NCI-H2196 treated with DMSO at 0.1 percent for 48 hours (cell line): Measurements from ENCODE around the gene CFAP410.
"Not testable (repeated sequence)": the region's sequence is repeated elsewhere in the genome, so short reads cannot be mapped to it uniquely, and the experiment has no call there.

Experiments
- DNase-seq: peaks from one replicate; lab custom pipeline; 2025; ENCODE audit not compliant: unreplicated experiment; lab: John Stamatoyannopoulos, UW

Gene CFAP410

GRCh38 chr21:44288251-44289110, 50.7 kb downstream of the CFAP410 start:
- DNase-seq: no peak

DNA sequence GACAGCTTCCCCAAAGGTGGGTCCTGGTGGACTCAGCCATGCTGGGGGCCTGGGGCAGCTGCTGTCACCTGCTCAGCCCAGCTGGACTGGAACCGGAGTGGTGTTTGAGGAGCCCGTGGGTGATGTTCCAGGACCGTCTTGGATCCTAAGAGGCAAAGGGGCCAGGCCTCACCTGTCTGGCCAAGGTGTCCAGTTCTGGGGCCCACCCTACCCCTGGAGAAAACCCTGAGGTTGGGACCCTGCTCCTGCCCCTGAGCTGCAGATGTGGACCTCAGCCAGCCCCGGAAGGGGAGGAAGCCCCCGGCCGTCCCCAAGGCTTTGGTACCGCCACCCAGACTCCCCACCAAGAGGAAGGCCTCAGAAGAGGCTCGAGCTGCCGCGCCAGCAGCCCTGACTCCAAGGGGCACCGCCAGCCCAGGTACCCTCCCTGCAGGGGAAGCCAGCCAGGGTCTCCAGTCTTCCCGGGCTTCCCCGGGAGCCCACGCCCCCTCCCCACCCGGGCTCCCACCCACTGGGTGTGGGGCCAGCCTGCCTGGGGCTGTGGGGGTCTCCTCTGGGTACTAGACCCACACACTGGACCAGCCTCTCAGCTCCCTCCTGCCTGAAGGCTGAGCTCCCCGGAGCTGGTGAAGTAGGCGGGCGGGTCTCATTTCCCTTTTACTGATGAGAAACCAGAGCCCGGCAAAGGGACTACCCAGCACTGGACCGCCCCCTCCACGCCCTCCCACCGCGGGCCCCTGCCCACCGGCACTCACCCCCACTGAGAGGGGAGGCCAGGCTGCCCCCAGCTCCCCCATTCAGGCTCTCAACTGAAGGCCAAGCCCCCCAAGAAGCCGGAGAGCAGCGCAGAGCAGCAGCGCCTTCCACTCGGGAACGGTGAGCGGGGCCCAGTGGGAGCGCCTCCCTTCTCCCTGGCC, 52.2 kb downstream of the CFAP410 start:
- no peak for DNase-seq

- DNase-seq: no peak
These were observed 53.0 kb downstream of the CFAP410 start for GRCh38 chr21:44286086-44286715.

DNA sequence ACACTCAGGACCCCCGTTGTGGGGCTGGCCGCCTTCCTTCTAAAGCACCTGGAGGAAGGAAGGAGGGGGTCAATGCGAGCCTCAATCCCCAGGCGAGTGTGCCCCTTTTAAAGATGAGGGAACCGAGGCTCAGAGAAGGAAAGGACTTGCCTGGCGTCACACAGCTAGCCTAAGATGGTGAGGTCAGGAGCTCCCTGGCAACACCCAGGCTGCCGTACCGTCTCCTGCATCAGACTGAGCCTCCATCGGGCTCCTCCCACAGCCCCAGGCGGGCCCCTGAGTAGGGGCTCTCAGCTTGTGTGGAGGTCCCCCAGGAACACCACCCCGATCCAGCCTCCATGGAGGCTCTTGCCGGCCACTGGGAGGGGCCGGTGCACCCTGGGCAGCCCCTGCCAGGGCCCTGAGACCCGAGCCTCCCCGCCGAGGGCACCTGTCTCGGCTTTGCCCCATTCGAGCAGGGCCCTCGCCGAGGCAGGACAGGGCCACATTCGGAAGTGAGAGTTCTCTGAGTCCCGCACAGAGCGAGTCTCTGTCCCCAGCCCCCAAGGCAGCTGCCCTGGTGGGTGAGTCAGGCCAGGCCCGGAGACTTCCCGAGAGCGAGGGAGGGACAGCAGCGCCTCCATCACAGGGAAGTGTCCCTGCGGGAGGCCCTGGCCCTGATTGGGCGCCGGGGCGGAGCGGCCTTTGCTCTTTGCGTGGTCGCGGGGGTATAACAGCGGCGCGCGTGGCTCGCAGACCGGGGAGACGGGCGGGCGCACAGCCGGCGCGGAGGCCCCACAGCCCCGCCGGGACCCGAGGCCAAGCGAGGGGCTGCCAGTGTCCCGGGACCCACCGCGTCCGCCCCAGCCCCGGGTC, 53.8 kb downstream of the CFAP410 start, which contains the start of gene AIRE:
AIRE (plus strand) TSS at position 739 of the 855 bp plus-strand sequence. CDS start 131 bp downstream, outside the sequence.
- DNase-seq: no peak

DNA sequence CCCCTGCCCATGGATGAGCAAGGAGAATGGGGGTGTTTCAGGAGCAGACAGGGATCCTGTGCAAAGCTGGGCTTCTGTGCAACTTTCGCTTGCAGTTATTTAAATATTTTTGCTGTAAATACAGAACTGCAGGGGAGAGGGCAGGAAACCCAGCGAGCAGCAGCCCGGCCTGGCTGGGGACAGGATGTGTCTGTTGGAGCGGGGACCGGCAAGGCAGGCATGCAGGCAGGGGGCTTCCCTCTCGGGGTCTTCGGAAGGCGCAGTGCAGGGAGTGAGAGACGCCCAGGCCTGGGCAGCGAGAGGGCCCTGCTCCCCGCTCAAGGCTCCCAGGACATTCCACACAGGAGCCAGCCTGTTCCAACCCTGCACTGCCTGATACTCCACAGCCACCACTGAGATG, 55.2 kb downstream of the CFAP410 start:
- DNase-seq: no peak

- DNase-seq: not testable (repeated sequence)
These were observed 55.9 kb downstream of the CFAP410 start for GRCh38 chr21:44283211-44283785.

DNA sequence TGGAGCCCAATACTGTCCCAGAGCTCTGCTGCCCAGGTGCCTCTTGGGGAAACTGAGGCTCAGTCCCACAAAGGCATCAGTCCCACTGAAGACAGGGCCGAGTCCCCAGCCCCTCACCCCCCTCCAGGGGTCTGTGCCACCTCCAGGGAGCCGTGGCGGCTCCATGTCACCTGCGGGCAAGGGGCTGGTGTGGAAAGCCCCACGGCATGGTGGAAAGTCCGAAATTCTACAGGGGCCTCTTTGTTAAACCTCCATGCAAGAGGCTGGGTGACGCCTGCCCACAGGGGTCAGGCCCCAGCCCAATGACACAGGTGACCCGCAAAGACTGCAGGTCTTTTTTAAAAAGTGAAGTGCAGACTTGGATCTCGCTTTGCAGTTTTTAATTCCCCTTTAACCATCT, 56.8 kb downstream of the CFAP410 start:
- DNase-seq: no peak

DNA sequence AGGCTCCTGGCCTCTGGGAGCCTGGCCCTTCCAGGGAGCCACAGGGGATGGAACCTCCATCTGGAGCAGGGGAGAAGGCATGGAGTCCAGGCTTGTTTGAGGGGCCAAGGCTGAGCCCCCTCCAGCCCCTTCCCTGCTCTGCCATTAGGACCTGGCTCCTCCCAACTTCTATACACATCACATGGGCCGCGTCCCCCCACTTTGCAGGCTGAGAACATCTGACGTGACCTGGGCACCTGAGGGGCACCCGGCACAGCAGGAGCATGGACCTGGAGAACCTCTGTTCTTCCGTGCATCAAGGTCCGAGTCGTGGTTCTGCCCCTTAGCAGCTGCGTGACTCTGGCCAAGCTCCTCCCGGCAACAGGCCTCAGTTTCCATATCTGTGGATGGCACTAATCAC, 57.4 kb downstream of the CFAP410 start:
- no peak for DNase-seq

- no peak for DNase-seq
These were observed 59.6 kb downstream of the CFAP410 start for GRCh38 chr21:44279354-44280260.
